Lower leg skin (tissue), 4 donors: Measurements from ENCODE around the gene STXBP6. TPM values are rescaled to one million over a fixed set of nuclear protein-coding genes. Genes with fewer than 3 reads are reported as not detected.

Source experiments
- DNase-seq, 2 donors: peaks; one replicate each; pipeline ENCODE4 v3.0.0-alpha.2; 2019; ENCODE audit warnings: low spot score in 2 of 2
- H3K4me3 ChIP-seq: fragments of 200-600 bp; sonication (generic); 2 replicates; pipeline ENCODE4 v1.5.1; 2017; ENCODE audit warnings: mild to moderate bottlenecking, low read depth; ENCODE audit not compliant: poor library complexity, severe bottlenecking
- POLR2A ChIP-seq, 2 donors: fragments of 450-650 bp; IDR thresholded peaks; one replicate each; pipeline ENCODE4 v1.6.1; 2016 to 2017; ENCODE audit warnings: antibody characterized with exemption in 2 of 2, mild to moderate bottlenecking in 1 of 2, moderate library complexity in 1 of 2
- WGBS, 2 donors: methylation state at CpG; one replicate each; pipeline ENCODE4 v1.1.5; 2018; 5-methylcytosine and 5-hydroxymethylcytosine counted together
- intact Hi-C: fragments of 100-400 bp; cut with DNase I; formaldehyde crosslinking; loops from one replicate; pipeline ENCODE4 v1.15.0; 2023; ENCODE audit warnings: low total_unique reads
- total RNA-seq, 4 donors: library from RNA; depleted of rRNA; stranded (reverse); fragments of >200 nt; gene quantifications; one replicate each; pipeline ENCODE4 v1.1.0, GENCODE V29; 2016
- TF ChIP-seq, protein P1 (sequence below), 3 donors: fragments of 450-650 bp; IDR thresholded peaks; one replicate each; pipeline ENCODE4 v1.5.1; 2016; ENCODE audit warnings: antibody characterized with exemption in 3 of 3, mild to moderate bottlenecking in 3 of 3, moderate library complexity in 2 of 3

The STXBP6 gene
- total RNA-seq, 4 donors from 2014 or later = 24.6 to 49.3 (median 36.9) TPM

DNA sequence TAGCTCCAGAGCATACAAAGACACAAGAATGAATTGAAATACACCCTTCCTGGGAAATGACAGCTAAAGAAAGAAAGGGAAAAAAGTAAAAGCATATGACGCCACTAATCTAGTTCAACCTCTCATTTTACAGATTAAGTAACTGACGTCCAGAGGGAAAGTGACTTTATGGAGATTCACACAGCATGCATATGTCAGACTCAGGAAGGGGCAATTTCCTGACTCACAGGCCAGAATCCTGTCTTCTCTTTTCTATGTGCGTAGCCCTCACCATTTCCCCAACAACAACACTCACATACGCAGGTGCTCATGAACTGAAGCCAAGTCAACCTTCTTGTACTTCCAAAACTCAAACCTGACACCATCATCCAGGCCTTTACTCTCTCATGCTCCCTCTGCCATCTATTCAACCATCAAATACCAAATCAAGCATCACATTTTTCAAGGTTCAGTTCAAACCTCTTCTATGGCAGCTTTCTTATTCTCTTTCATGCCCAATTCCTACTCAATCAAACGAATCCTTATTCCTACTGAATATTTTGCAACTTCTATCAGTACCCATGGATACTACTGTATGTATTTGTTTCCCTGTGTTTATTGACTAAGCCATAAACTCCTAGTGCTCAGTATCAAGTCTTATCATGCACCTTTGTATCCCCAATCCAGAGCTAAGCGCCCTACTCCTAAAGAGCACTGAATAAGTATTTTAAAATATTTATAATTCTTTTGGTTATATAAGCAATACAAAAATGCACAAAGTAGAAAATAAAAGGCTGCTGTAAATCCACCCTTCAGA is 52.8 kb downstream of the STXBP6 start:
- H3K4me3 ChIP-seq = no peak overlapping the region
- intact Hi-C loops = no loop called here
- TF ChIP-seq, protein P1, sequence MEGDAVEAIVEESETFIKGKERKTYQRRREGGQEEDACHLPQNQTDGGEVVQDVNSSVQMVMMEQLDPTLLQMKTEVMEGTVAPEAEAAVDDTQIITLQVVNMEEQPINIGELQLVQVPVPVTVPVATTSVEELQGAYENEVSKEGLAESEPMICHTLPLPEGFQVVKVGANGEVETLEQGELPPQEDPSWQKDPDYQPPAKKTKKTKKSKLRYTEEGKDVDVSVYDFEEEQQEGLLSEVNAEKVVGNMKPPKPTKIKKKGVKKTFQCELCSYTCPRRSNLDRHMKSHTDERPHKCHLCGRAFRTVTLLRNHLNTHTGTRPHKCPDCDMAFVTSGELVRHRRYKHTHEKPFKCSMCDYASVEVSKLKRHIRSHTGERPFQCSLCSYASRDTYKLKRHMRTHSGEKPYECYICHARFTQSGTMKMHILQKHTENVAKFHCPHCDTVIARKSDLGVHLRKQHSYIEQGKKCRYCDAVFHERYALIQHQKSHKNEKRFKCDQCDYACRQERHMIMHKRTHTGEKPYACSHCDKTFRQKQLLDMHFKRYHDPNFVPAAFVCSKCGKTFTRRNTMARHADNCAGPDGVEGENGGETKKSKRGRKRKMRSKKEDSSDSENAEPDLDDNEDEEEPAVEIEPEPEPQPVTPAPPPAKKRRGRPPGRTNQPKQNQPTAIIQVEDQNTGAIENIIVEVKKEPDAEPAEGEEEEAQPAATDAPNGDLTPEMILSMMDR (IDR thresholded peaks at IDR 0.05) = no peak
- TF ChIP-seq POLR2A (IDR thresholded peaks at IDR 0.05) = no peak
- no peak for DNase-seq
- WGBS, 2 donors = 85 to 89% methylated on average over 6 of the region's 6 CpGs

DNA sequence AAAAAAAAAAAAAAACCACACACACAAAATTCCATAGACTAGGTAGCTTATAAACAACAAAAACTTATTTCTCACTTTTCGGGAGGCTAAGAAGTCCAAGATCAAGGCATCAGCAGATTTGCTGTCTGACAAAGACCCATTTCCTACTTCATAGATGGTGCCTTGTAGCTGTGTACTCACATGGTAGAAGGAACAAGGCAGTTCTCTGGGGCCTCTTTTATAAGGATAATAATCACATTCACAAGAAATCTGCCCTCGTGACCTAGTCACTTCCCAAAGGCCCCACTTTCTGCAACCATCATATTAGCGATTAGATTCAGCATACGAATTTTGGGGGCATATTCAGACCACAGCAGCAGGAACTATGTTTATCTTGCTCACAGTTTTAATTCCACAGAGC is 54.9 kb downstream of the STXBP6 start:
- no peak overlapping the region for H3K4me3 ChIP-seq
- WGBS, 2 donors = 94 to 95% methylated on average over 4 of the region's 4 CpGs
- DNase-seq = no peak
- no peak for TF ChIP-seq POLR2A (IDR thresholded peaks at IDR 0.05)
- TF ChIP-seq, protein P1 (IDR thresholded peaks at IDR 0.05) = no peak
- intact Hi-C loops = no loop called here

DNA sequence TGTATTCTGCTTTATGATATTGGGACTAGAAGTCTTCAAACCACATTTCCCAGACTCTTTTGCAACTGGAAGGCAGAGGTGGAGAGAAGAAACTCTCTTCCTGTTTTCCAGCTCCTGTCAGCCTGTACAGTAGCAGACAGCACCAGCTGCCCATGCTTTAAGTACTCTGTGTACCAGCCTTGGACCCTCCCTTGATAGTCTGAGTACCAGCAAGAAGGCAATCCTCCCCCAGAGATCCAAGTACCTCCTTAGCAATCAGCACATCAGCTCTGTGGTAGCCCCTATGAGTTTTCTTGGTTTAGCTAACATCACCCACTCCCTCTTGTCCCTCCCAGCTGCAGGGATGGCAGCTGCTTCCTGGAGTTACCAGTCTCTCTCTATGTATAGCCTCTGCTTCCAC is 56.3 kb downstream of the STXBP6 start:
- intact Hi-C loops = no loop called here
- TF ChIP-seq POLR2A (IDR thresholded peaks at IDR 0.05) = no peak
- TF ChIP-seq, protein P1 (IDR thresholded peaks at IDR 0.05) = no peak
- H3K4me3 ChIP-seq = no peak overlapping the region
- no peak for DNase-seq

DNA sequence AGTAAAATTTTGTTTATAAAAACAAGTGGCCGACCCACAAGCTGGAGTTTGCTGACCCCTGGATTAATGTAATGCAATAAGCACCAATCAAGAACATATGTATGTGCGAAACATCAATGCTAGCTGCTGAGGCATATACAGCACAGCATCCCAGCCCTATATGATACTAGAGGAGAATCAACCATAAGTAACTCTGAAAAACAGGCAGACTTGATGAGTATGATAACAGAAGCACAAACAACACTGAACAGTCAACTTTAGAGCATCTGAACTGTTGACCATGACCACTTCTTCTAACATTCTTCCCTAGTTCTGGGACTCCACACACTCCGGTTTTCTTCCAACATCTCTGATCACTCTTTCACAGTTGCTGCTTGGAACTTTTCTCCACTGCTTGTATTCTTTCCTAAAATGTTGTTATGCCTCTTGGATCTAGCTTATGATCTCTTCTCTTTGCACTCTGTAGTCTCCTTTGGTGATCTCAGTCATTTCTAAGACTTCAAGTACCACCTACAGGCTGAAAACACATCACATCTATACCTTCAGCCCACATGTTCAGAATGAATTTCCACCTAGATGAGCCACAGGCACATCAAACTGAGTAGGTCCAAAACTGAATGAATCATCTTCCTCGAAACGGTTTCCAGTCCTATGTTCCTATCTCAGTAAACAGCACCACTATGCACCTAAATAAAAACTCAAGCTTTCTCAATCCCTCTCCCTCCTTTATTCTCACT is 57.2 kb downstream of the STXBP6 start:
- WGBS, 2 donors = 90 to 92% methylated on average over 5 of the region's 5 CpGs
- TF ChIP-seq, protein P1 (IDR thresholded peaks at IDR 0.05) = no peak
- TF ChIP-seq POLR2A (IDR thresholded peaks at IDR 0.05) = no peak
- DNase-seq = no peak
- H3K4me3 ChIP-seq = no peak overlapping the region
- intact Hi-C loops = no loop called here

DNA sequence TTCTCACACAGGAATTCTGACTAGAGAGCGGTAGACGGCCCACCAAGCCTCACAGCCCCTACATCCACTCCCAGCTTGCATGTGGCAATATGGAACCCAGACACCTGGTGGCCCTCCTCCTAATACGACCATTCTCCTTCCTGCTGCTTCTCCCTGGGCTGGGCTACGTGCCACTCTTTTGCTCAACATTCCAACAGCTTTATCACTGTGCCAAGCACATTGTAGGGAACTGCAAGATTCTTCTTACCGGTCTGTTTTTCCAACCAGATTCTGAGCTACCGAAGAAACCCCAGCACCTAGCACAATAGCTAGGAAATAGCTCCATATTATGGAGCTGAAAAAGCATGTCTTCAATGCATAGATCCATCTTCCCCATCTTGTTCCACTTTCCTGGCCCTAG is 58.1 kb downstream of the STXBP6 start:
- no peak for TF ChIP-seq POLR2A (IDR thresholded peaks at IDR 0.05)
- TF ChIP-seq, protein P1 (IDR thresholded peaks at IDR 0.05) = no peak
- 61 to 70% methylated on average over 6 of the region's 6 CpGs for WGBS, 2 donors
- intact Hi-C loops = no loop called here
- no peak overlapping the region for H3K4me3 ChIP-seq
- no peak for DNase-seq
